NB4 (cell line): ENCODE data around the gene RGS4.
A peak's percentile ranks its signal among the peaks of the same experiment; 100 is the strongest.

Source experiments
- DNase-seq: peaks from one replicate; pipeline ENCODE4 v3.0.0; 2010; ENCODE audit warnings: low read depth
- H3K4me3 ChIP-seq: one replicate; pipeline ENCODE4 v1.5.1; 2011; ENCODE audit warnings: mild to moderate bottlenecking, low read depth, low read length, moderate library complexity
- CTCF ChIP-seq: IDR thresholded peaks from one replicate; pipeline ENCODE4 v1.5.1; 2012; ENCODE audit warnings: low read depth, low read length
- MAX ChIP-seq: IDR thresholded peaks from 2 replicates; pipeline ENCODE4 v1.6.1; 2011; ENCODE audit warnings: low read depth, low read length
- MYC ChIP-seq: IDR thresholded peaks from 2 replicates; pipeline ENCODE4 v1.6.1; 2011; ENCODE audit warnings: low read depth, low read length
- POLR2A ChIP-seq: IDR thresholded peaks from 2 replicates; pipeline ENCODE4 v1.6.1; 2011; ENCODE audit warnings: mild to moderate bottlenecking; ENCODE audit not compliant: insufficient read length; ENCODE audit errors: extremely low read depth

The RGS4 gene

GRCh38 chr1:163069655-163070277 is 605 bp downstream of the RGS4 start:
- no peak for TF ChIP-seq CTCF
- no peak for TF ChIP-seq MYC
- TF ChIP-seq POLR2A = no peak
- TF ChIP-seq MAX = no peak
- DNase-seq = no peak
- no peak overlapping the region for H3K4me3 ChIP-seq

GRCh38 chr1:163071405-163072255 is 2.5 kb downstream of the RGS4 start:
- peak; percentile 48 for DNase-seq
- no peak for TF ChIP-seq POLR2A
- no peak for TF ChIP-seq MYC
- peak; percentile 62 for TF ChIP-seq CTCF
- TF ChIP-seq MAX = no peak
- no peak overlapping the region for H3K4me3 ChIP-seq

GRCh38 chr1:163072658-163073057 is 3.5 kb downstream of the RGS4 start:
- no peak overlapping the region for H3K4me3 ChIP-seq
- DNase-seq = no peak
- TF ChIP-seq MYC (no peak), CTCF (no peak), MAX (no peak), POLR2A (no peak)

- no peak overlapping the region for H3K4me3 ChIP-seq
- no peak for DNase-seq
- no peak for TF ChIP-seq CTCF
- no peak for TF ChIP-seq MYC
Measured at GRCh38 chr1:163074004-163074403, 4.8 kb downstream of the RGS4 start.

- no peak overlapping the region for H3K4me3 ChIP-seq
- TF ChIP-seq MYC (no peak), MAX (no peak), POLR2A (no peak), CTCF (no peak)
- no peak for DNase-seq
Measured at GRCh38 chr1:163074716-163075284, 5.6 kb downstream of the RGS4 start.

GRCh38 chr1:163076044-163076443 is 6.9 kb downstream of the RGS4 start:
- DNase-seq = no peak
- no peak overlapping the region for H3K4me3 ChIP-seq
- TF ChIP-seq MYC (no peak), POLR2A (no peak), CTCF (no peak), MAX (no peak)
